Activated CD4-positive, alpha-beta memory T cell treated with anti-CD3 and anti-CD28 coated beads for 36 hours (primary cell): ENCODE data around the gene STAG1. TPM values are rescaled to one million over a fixed set of nuclear protein-coding genes. Genes with fewer than 3 reads are reported as not detected.

Experiments
- CTCF ChIA-PET: fragments of 350-600 bp; sonication (Branson Sonifier 250); formaldehyde crosslinking; loops from one replicate; lab custom pipeline; 2021; ENCODE audit warnings: antibody characterized with exemption, inconsistent platforms; lab: Charles Lee
- POLR2A ChIA-PET: fragments of 350-600 bp; sonication (Branson Sonifier 250); formaldehyde crosslinking; loops from one replicate; lab custom pipeline; 2021; ENCODE audit warnings: antibody characterized with exemption; lab: Charles Lee
- DNase-seq: peaks from one replicate; pipeline ENCODE4 v3.0.0-alpha.2; 2020
- H3K27ac Mint-ChIP-seq: one replicate; pipeline ENCODE4 v1.8.0; 2021; ENCODE audit warnings: mixed read lengths
- H3K27me3 Mint-ChIP-seq: one replicate; pipeline ENCODE4 v1.8.0; 2021; ENCODE audit warnings: mixed read lengths
- H3K36me3 Mint-ChIP-seq: one replicate; pipeline ENCODE4 v1.8.0; 2021; ENCODE audit warnings: mixed read lengths
- H3K4me1 Mint-ChIP-seq: one replicate; pipeline ENCODE4 v1.8.0; 2021; ENCODE audit warnings: low read depth, mixed read lengths
- H3K4me3 Mint-ChIP-seq: one replicate; pipeline ENCODE4 v1.8.0; 2021; ENCODE audit warnings: mild to moderate bottlenecking, mixed read lengths
- H3K9me3 Mint-ChIP-seq: one replicate; pipeline ENCODE4 v1.8.0; 2021; ENCODE audit warnings: mixed read lengths
- intact Hi-C: fragments of 100-400 bp; cut with micrococcal nuclease; formaldehyde crosslinking; loops from one replicate; pipeline ENCODE4 v1.15.1; 2023
- total RNA-seq, 2 experiments: library from RNA; stranded (reverse); gene quantifications; one replicate each; pipeline ENCODE4 v1.2.3, GENCODE V29; 2021

Gene STAG1
- total RNA-seq, 2 experiments from 2014 or later: 30.6 to 32.3 TPM

GRCh38 chr3:136332776-136333175, 419.4 kb downstream of the STAG1 start:
- intact Hi-C loops: loop anchor here (5.0 kb wide), 1 partner anchor 275 kb away; no protein-coding TSS in a partner anchor
- Mint-ChIP-seq H3K9me3 (no peaks in the 10 kb centered on the region), H3K4me3 (no peak overlapping the region), H3K36me3 (peaks cover 39% of the 10 kb centered on the region), H3K27ac (no peak overlapping the region), H3K27me3 (no peaks in the 10 kb centered on the region), H3K4me1 (peaks cover 5% of the 10 kb centered on the region)
- no peak for DNase-seq
- ChIA-PET CTCF (interaction anchor here (0.6 kb wide), 1 partner anchor 290 kb away, joined by 3 read pairs; no protein-coding TSS in a partner anchor), POLR2A (no interaction called here)

DNA sequence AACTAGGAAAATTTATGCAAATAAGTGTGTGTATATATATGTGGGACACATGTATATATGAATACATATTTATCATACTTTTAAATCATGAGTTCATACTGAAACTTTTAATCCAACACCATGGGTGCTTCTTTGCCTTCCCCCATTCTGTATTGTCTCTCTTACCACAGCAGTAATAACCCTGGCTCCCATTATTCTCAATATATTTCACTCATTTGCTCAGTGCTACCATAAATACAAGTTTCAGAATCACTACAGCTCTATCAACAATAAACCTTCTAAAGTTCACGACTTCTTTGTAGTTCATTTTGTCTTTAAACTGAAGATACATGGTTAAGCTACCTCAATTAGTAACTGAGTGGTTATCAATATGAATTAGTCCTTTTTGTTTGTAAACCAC, 419.9 kb downstream of the STAG1 start:
- peaks cover 41% of the 10 kb centered on the region for H3K36me3 Mint-ChIP-seq
- ChIA-PET CTCF (no interaction called here), POLR2A (no interaction called here)
- H3K4me1 Mint-ChIP-seq: peaks cover 5% of the 10 kb centered on the region
- intact Hi-C loops: loop anchor here (5.0 kb wide), 1 partner anchor 275 kb away; no protein-coding TSS in a partner anchor
- no peaks in the 10 kb centered on the region for H3K9me3 Mint-ChIP-seq
- no peak overlapping the region for H3K4me3 Mint-ChIP-seq
- no peaks in the 10 kb centered on the region for H3K27me3 Mint-ChIP-seq
- DNase-seq: no peak
- no peak overlapping the region for H3K27ac Mint-ChIP-seq

DNA sequence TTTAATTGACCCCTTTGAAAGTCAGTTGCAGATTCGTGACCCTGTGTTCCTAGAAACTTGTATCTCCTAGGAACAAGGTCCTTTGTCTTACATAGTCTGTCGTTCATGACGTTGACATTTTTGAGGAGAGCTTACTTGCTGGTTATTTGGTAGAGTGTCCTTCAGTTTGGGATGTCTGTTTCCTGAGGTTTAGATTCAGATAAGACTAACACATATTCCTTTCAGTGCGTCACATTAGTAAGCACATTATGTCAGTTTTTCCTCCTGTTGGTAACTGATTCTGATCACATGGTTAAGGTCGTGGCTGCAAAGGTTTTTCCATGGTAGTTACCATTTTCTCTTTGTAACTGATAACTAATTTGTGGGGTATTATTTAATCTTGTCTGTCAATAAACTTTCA, 421.3 kb downstream of the STAG1 start:
- ChIA-PET CTCF (no interaction called here), POLR2A (no interaction called here)
- intact Hi-C loops: loop anchor here (5.0 kb wide), 1 partner anchor 274 kb away; no protein-coding TSS in a partner anchor
- Mint-ChIP-seq H3K27me3 (no peaks in the 10 kb centered on the region), H3K36me3 (peaks cover 50% of the 10 kb centered on the region), H3K4me3 (no peak overlapping the region), H3K4me1 (peaks cover 5% of the 10 kb centered on the region), H3K9me3 (no peaks in the 10 kb centered on the region), H3K27ac (no peak overlapping the region)
- no peak for DNase-seq

GRCh38 chr3:136329593-136329992, 422.6 kb downstream of the STAG1 start:
- CTCF ChIA-PET: no interaction called here
- H3K4me3 Mint-ChIP-seq: no peak overlapping the region

DNA sequence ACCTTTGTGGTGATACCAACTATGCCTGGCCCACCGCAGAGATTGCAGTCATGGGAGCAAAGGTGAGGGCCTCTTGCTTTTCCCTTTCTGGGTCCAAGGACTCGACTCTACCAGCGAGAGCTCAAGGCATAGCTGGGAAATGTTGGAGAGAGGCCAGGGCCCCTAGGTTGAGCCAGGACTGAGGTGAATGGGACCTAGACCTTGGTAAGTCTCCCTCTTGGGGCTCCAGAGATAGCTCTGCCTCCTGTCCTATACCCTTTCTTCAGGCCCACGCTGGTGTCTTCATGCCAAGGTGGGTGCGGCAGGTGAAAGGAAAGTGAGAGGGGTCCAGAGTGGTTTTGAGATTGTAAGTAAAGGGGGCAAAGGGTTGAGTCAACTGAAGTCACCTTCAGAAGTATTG, 424.5 kb downstream of the STAG1 start:
- Mint-ChIP-seq H3K36me3 (peaks cover 54% of the 10 kb centered on the region), H3K27ac (no peak overlapping the region), H3K4me1 (peaks cover 4% of the 10 kb centered on the region), H3K9me3 (peaks cover 14% of the 10 kb centered on the region), H3K4me3 (no peak overlapping the region), H3K27me3 (no peaks in the 10 kb centered on the region)
- CTCF ChIA-PET: no interaction called here
- intact Hi-C loops: no loop called here
- no peak for DNase-seq
- POLR2A ChIA-PET: no interaction called here

More at GRCh38 chr3:136329593-136329992, 422.6 kb downstream of the STAG1 start:
- POLR2A ChIA-PET: no interaction called here
- Mint-ChIP-seq H3K4me1 (peaks cover 5% of the 10 kb centered on the region), H3K27me3 (no peaks in the 10 kb centered on the region), H3K9me3 (peaks cover under 1% of the 10 kb centered on the region), H3K27ac (no peak overlapping the region), H3K36me3 (peaks cover 48% of the 10 kb centered on the region)
- intact Hi-C loops: no loop called here
- DNase-seq: no peak

DNA sequence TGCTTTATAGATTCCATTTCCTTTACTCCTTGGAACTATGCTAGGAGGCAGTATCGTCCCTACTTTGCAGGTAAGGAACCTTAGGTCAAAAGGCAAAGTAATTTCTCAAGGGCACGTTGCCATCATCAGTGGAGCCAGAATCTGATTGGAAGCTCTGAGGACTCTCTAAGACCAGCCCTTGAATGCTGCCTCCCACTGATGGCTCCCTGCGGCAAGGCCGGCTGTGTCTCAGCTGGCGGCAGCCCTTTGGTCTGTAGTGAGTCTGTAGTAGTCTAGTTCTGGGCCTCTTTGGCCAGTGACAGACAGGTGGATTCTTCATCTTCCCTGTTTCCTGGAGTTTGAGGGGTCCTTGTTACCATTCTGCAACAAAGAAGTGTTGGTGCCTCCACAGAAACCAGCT, 425.9 kb downstream of the STAG1 start:
- DNase-seq: no peak
- intact Hi-C loops: no loop called here
- no peaks in the 10 kb centered on the region for H3K4me1 Mint-ChIP-seq
- H3K36me3 Mint-ChIP-seq: peaks cover 64% of the 10 kb centered on the region
- CTCF ChIA-PET: no interaction called here
- no peak overlapping the region for H3K27ac Mint-ChIP-seq
- POLR2A ChIA-PET: no interaction called here
- H3K9me3 Mint-ChIP-seq: peaks cover 27% of the 10 kb centered on the region
- no peak overlapping the region for H3K4me3 Mint-ChIP-seq
- no peaks in the 10 kb centered on the region for H3K27me3 Mint-ChIP-seq

- DNase-seq: no peak
- no peaks in the 10 kb centered on the region for H3K4me1 Mint-ChIP-seq
- peaks cover 23% of the 10 kb centered on the region for H3K36me3 Mint-ChIP-seq
- no peak overlapping the region for H3K4me3 Mint-ChIP-seq
- no peaks in the 10 kb centered on the region for H3K27me3 Mint-ChIP-seq
- no peak overlapping the region for H3K27ac Mint-ChIP-seq
- POLR2A ChIA-PET: no interaction called here
- no peaks in the 10 kb centered on the region for H3K9me3 Mint-ChIP-seq
- intact Hi-C loops: no loop called here
- CTCF ChIA-PET: no interaction called here
These were observed 440.2 kb downstream of the STAG1 start for GRCh38 chr3:136311968-136312367.

DNA sequence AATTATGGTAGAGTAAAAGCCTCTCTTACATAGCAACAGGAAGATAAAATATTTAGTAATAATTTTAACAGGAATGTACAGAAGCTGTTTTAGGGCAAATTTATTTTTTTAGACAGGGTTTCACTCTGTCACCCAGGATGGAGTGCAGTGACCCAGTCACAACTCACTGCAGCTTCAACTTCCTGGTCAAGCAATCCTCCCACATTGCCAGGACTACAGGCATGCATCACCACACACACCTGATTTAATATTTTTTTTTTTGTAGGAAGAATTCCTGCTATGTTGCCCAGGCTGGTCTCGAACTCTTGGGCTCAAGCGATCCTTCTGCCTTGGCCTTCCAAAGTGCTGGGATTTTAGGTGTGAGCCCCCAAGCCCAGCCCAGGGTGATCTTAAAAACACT, 440.9 kb downstream of the STAG1 start:
- Mint-ChIP-seq H3K36me3 (peaks cover 17% of the 10 kb centered on the region), H3K27me3 (no peaks in the 10 kb centered on the region), H3K4me3 (no peak overlapping the region), H3K27ac (no peak overlapping the region), H3K9me3 (no peaks in the 10 kb centered on the region), H3K4me1 (no peaks in the 10 kb centered on the region)
- ChIA-PET CTCF (no interaction called here), POLR2A (no interaction called here)
- intact Hi-C loops: no loop called here
- DNase-seq: no peak

GRCh38 chr3:136305879-136306278, 446.3 kb downstream of the STAG1 start:
- Mint-ChIP-seq H3K27ac (no peak overlapping the region), H3K36me3 (peaks cover 11% of the 10 kb centered on the region), H3K9me3 (no peaks in the 10 kb centered on the region), H3K27me3 (no peaks in the 10 kb centered on the region), H3K4me1 (no peaks in the 10 kb centered on the region), H3K4me3 (no peak overlapping the region)
- CTCF ChIA-PET: no interaction called here
- POLR2A ChIA-PET: no interaction called here
- intact Hi-C loops: no loop called here
- no peak for DNase-seq

GRCh38 chr3:136300444-136300843, 451.7 kb downstream of the STAG1 start:
- CTCF ChIA-PET: no interaction called here
- intact Hi-C loops: no loop called here
- Mint-ChIP-seq H3K27ac (no peak overlapping the region), H3K9me3 (no peaks in the 10 kb centered on the region), H3K27me3 (no peaks in the 10 kb centered on the region), H3K4me3 (no peak overlapping the region), H3K36me3 (peaks cover 22% of the 10 kb centered on the region), H3K4me1 (no peaks in the 10 kb centered on the region)
- no peak for DNase-seq
- POLR2A ChIA-PET: no interaction called here

DNA sequence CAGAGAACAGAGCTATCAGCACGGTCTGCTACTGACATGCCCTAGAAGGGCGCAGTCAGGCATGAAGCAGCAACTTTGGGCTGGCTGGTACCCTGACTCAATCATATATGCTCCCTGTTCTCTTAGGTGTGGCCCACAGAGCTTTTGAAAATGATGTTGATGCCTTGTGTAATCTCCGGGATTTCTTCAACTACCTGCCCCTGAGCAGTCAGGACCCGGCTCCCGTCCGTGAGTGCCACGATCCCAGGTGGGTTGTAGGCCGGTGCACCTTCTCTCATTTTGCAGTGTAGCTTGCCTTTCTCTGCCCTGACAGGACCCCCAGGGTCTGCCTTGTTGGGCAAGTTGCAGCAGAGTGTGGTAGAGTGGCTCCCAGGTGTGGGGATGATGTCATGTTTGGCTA, 454.4 kb downstream of the STAG1 start:
- intact Hi-C loops: no loop called here
- DNase-seq: no peak
- H3K4me3 Mint-ChIP-seq: no peak overlapping the region
- CTCF ChIA-PET: no interaction called here
- no peaks in the 10 kb centered on the region for H3K27me3 Mint-ChIP-seq
- H3K27ac Mint-ChIP-seq: no peak overlapping the region
- no peaks in the 10 kb centered on the region for H3K9me3 Mint-ChIP-seq
- no peaks in the 10 kb centered on the region for H3K4me1 Mint-ChIP-seq
- POLR2A ChIA-PET: no interaction called here
- H3K36me3 Mint-ChIP-seq: peaks cover 30% of the 10 kb centered on the region

GRCh38 chr3:136296960-136297359, 455.2 kb downstream of the STAG1 start:
- Mint-ChIP-seq H3K27ac (no peak overlapping the region), H3K9me3 (no peaks in the 10 kb centered on the region), H3K36me3 (peaks cover 33% of the 10 kb centered on the region), H3K4me3 (no peak overlapping the region), H3K4me1 (no peaks in the 10 kb centered on the region), H3K27me3 (no peaks in the 10 kb centered on the region)
- intact Hi-C loops: no loop called here
- POLR2A ChIA-PET: no interaction called here
- CTCF ChIA-PET: no interaction called here
- no peak for DNase-seq

DNA sequence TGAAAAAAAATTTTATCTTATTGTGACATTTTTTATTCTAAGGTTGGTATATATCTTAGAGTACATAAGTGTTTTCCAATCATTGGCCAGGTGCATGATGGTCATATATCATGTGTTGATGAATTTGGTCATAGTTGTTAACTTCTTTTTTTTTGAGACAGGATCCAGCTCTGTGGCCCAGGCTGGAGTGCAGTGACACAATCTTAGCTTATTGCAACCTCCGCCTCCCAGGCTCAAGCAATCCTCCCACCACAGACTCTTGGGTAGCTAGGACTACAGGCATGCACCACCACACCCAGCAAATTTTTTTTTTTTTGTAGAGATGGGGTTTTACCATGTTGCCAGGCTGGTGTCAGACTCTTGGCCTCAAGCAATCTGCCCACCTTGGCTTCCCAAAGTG, 458.0 kb downstream of the STAG1 start:
- CTCF ChIA-PET: no interaction called here
- no peaks in the 10 kb centered on the region for H3K9me3 Mint-ChIP-seq
- no peak overlapping the region for H3K4me3 Mint-ChIP-seq
- H3K27me3 Mint-ChIP-seq: no peaks in the 10 kb centered on the region
- DNase-seq: no peak
- POLR2A ChIA-PET: interaction anchor here (0.6 kb wide), 1 partner anchor 137 kb away, joined by 3 read pairs; no protein-coding TSS in a partner anchor
- peaks cover 36% of the 10 kb centered on the region for H3K36me3 Mint-ChIP-seq
- H3K27ac Mint-ChIP-seq: no peak overlapping the region
- no peaks in the 10 kb centered on the region for H3K4me1 Mint-ChIP-seq
- intact Hi-C loops: no loop called here
